ENCODE results near the gene LDHAL6B.

GRCh38 chr15:59158701-59159034 is 48.0 kb upstream of the LDHAL6B start:
- TF ChIP-seq, protein P1, sequence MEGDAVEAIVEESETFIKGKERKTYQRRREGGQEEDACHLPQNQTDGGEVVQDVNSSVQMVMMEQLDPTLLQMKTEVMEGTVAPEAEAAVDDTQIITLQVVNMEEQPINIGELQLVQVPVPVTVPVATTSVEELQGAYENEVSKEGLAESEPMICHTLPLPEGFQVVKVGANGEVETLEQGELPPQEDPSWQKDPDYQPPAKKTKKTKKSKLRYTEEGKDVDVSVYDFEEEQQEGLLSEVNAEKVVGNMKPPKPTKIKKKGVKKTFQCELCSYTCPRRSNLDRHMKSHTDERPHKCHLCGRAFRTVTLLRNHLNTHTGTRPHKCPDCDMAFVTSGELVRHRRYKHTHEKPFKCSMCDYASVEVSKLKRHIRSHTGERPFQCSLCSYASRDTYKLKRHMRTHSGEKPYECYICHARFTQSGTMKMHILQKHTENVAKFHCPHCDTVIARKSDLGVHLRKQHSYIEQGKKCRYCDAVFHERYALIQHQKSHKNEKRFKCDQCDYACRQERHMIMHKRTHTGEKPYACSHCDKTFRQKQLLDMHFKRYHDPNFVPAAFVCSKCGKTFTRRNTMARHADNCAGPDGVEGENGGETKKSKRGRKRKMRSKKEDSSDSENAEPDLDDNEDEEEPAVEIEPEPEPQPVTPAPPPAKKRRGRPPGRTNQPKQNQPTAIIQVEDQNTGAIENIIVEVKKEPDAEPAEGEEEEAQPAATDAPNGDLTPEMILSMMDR (IDR thresholded peaks at IDR 0.05) = no peak
- no peak for TF ChIP-seq POLR2AphosphoS5 (IDR thresholded peaks at IDR 0.05)
